Activated CD8-positive, alpha-beta memory T cell treated with anti-CD3 and anti-CD28 coated beads, Interleukin-2, amount 50 U/mL, for 24 hours (primary cell): ENCODE results near the gene LIPH.
A peak's percentile ranks its signal among the peaks of the same experiment; 100 is the strongest.

Experiments used
- DNase-seq: peaks from one replicate; pipeline ENCODE4 v3.0.0-alpha.2; 2020; ENCODE audit errors: extremely low read depth

Gene LIPH

GRCh38 chr3:185539934-185540333 is 12.5 kb downstream of the LIPH start:
- no peak for DNase-seq

- peak; percentile 0 for DNase-seq
Observed at GRCh38 chr3:185537369-185537970, 14.9 kb downstream of the LIPH start.

GRCh38 chr3:185534511-185534910 is 17.9 kb downstream of the LIPH start:
- no peak for DNase-seq

- DNase-seq = no peak
Observed at GRCh38 chr3:185532901-185533300, 19.5 kb downstream of the LIPH start.

- DNase-seq = no peak
Observed at GRCh38 chr3:185530856-185531255, 21.5 kb downstream of the LIPH start.

- no peak for DNase-seq
Observed at GRCh38 chr3:185528532-185528931, 23.9 kb downstream of the LIPH start.

GRCh38 chr3:185527364-185527763 is 25.0 kb downstream of the LIPH start:
- no peak for DNase-seq

- no peak for DNase-seq
Observed at GRCh38 chr3:185526349-185526951, 25.9 kb downstream of the LIPH start.

- DNase-seq = no peak
Observed at GRCh38 chr3:185521349-185522138, 30.8 kb downstream of the LIPH start.

GRCh38 chr3:185519021-185519420 is 33.4 kb downstream of the LIPH start:
- DNase-seq = no peak

GRCh38 chr3:185517387-185518130 is 34.8 kb downstream of the LIPH start:
- DNase-seq = no peak

GRCh38 chr3:185511711-185512110 is 40.7 kb downstream of the LIPH start:
- no peak for DNase-seq

- no peak for DNase-seq
Observed at GRCh38 chr3:185508335-185508991, 43.9 kb downstream of the LIPH start.

- no peak for DNase-seq
Observed at GRCh38 chr3:185507883-185508282, 44.5 kb downstream of the LIPH start.

GRCh38 chr3:185504636-185505035 is 47.8 kb downstream of the LIPH start:
- no peak for DNase-seq

GRCh38 chr3:185503521-185503920 is 48.9 kb downstream of the LIPH start:
- no peak for DNase-seq

- DNase-seq = no peak
Observed at GRCh38 chr3:185502987-185503386, 49.4 kb downstream of the LIPH start.

GRCh38 chr3:185498503-185499396 is 53.6 kb downstream of the LIPH start, which contains the start of gene TMEM41A:
Gene TMEM41A, minus strand, starts transcription at chr3:185499035. Its CDS starts 74 bp downstream, at chr3:185498961.
- peak; percentile 78 for DNase-seq

GRCh38 chr3:185490241-185490640 is 62.1 kb downstream of the LIPH start:
- no peak for DNase-seq

- no peak for DNase-seq
Observed at GRCh38 chr3:185489462-185489861, 62.9 kb downstream of the LIPH start.

- no peak for DNase-seq
Observed at GRCh38 chr3:185488465-185488864, 63.9 kb downstream of the LIPH start.
